Stimulated activated CD8-positive, alpha-beta memory T cell treated with anti-CD3 and anti-CD28 coated beads, Interleukin-7, amount 100 ng/mL, for 24 hours (primary cell): ENCODE measurements around the gene DEK.
"Not testable (repeated sequence)": the region's sequence is repeated elsewhere in the genome, so short reads cannot be mapped to it uniquely, and the experiment has no call there.

ENCODE experiments used
- DNase-seq: peaks from one replicate; pipeline ENCODE4 v3.0.0-alpha.2; 2020; ENCODE audit warnings: low read depth

The DEK gene

GRCh38 chr6:18240230-18240629 is 24.1 kb downstream of the DEK start:
- DNase-seq, result no peak

GRCh38 chr6:18237167-18237566 is 27.2 kb downstream of the DEK start:
- no peak for DNase-seq

- DNase-seq, result no peak
Observed at GRCh38 chr6:18235524-18235923, 28.8 kb downstream of the DEK start.

- no peak for DNase-seq
Observed at GRCh38 chr6:18234564-18234963, 29.8 kb downstream of the DEK start.

GRCh38 chr6:18233770-18234169 is 30.6 kb downstream of the DEK start:
- DNase-seq, result not testable (repeated sequence)

- DNase-seq, result not testable (repeated sequence)
Observed at GRCh38 chr6:18231856-18232255, 32.5 kb downstream of the DEK start.

GRCh38 chr6:18228590-18228989 is 35.7 kb downstream of the DEK start:
- not testable (repeated sequence) for DNase-seq

GRCh38 chr6:18227166-18227565 is 37.2 kb downstream of the DEK start:
- not testable (repeated sequence) for DNase-seq

GRCh38 chr6:18226451-18227105 is 37.8 kb downstream of the DEK start:
- DNase-seq, result not testable (repeated sequence)

- DNase-seq, result no peak
Observed at GRCh38 chr6:18221288-18221615, 43.1 kb downstream of the DEK start.

- no peak for DNase-seq
Observed at GRCh38 chr6:18219591-18219990, 44.7 kb downstream of the DEK start.

GRCh38 chr6:18218233-18218632 is 46.1 kb downstream of the DEK start:
- DNase-seq, result no peak

- DNase-seq, result no peak
Observed at GRCh38 chr6:18216411-18216810, 47.9 kb downstream of the DEK start.

GRCh38 chr6:18215436-18215835 is 48.9 kb downstream of the DEK start:
- DNase-seq, result no peak

GRCh38 chr6:18214003-18214402 is 50.3 kb downstream of the DEK start:
- DNase-seq, result no peak

- DNase-seq, result no peak
Observed at GRCh38 chr6:18213439-18213838, 50.9 kb downstream of the DEK start.

GRCh38 chr6:18212231-18212630 is 52.1 kb downstream of the DEK start:
- DNase-seq, result no peak

GRCh38 chr6:18211338-18211737 is 53.0 kb downstream of the DEK start:
- DNase-seq, result no peak

- no peak for DNase-seq
Observed at GRCh38 chr6:18210707-18211106, 53.6 kb downstream of the DEK start.

GRCh38 chr6:18209539-18210197 is 54.7 kb downstream of the DEK start:
- no peak for DNase-seq

GRCh38 chr6:18208778-18209177 is 55.6 kb downstream of the DEK start:
- not testable (repeated sequence) for DNase-seq

GRCh38 chr6:18207949-18208348 is 56.4 kb downstream of the DEK start:
- DNase-seq, result no peak

- DNase-seq, result no peak
Observed at GRCh38 chr6:18207438-18207837, 56.9 kb downstream of the DEK start.

GRCh38 chr6:18206591-18206990 is 57.7 kb downstream of the DEK start:
- DNase-seq, result no peak
